Astrocyte of the spinal cord (primary cell): ENCODE data around the gene MBL2.

Source experiments
- DNase-seq: peaks from one replicate; pipeline ENCODE4 v3.0.0; 2011; ENCODE audit warnings: low read depth, low spot score
- H3K4me3 ChIP-seq: 2 replicates; pipeline ENCODE4 v1.5.1; 2011; ENCODE audit warnings: low read depth, mild to moderate bottlenecking, low read length, moderate library complexity
- in situ Hi-C: cut with HindIII; loops from 2 replicates; pipeline ENCODE4 v1.10.0; 2017; ENCODE audit warnings: low sequenced_read_pairs
- TF ChIP-seq, protein P1 (sequence below): IDR thresholded peaks from 2 replicates; pipeline ENCODE4 v1.5.1; 2012; ENCODE audit warnings: low read depth, mild to moderate bottlenecking, low read length, inconsistent platforms

MBL2 gene

DNA sequence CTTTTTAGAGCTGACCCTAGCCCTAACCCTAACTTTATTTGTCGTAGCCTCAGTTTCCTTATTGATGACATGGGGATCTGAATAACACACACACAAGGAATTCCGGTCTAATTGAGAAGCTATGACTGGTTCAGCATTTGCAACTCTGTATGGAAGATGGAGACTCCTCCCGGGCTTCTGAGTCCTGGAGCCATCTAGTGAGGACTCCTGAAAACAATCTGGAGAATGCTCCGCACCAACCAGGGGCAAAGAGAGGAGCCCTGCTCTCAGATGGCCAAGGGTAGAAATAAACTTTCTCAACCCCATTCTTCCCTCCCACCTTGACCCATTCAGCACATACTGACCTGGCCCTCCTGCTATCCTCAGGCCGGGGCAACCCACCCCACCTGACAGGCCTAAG lies 26.4 kb downstream of the MBL2 start:
- in situ Hi-C loops: no loop called here
- H3K4me3 ChIP-seq: no peak overlapping the region
- TF ChIP-seq, protein P1, sequence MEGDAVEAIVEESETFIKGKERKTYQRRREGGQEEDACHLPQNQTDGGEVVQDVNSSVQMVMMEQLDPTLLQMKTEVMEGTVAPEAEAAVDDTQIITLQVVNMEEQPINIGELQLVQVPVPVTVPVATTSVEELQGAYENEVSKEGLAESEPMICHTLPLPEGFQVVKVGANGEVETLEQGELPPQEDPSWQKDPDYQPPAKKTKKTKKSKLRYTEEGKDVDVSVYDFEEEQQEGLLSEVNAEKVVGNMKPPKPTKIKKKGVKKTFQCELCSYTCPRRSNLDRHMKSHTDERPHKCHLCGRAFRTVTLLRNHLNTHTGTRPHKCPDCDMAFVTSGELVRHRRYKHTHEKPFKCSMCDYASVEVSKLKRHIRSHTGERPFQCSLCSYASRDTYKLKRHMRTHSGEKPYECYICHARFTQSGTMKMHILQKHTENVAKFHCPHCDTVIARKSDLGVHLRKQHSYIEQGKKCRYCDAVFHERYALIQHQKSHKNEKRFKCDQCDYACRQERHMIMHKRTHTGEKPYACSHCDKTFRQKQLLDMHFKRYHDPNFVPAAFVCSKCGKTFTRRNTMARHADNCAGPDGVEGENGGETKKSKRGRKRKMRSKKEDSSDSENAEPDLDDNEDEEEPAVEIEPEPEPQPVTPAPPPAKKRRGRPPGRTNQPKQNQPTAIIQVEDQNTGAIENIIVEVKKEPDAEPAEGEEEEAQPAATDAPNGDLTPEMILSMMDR: no peak
- DNase-seq: no peak

DNA sequence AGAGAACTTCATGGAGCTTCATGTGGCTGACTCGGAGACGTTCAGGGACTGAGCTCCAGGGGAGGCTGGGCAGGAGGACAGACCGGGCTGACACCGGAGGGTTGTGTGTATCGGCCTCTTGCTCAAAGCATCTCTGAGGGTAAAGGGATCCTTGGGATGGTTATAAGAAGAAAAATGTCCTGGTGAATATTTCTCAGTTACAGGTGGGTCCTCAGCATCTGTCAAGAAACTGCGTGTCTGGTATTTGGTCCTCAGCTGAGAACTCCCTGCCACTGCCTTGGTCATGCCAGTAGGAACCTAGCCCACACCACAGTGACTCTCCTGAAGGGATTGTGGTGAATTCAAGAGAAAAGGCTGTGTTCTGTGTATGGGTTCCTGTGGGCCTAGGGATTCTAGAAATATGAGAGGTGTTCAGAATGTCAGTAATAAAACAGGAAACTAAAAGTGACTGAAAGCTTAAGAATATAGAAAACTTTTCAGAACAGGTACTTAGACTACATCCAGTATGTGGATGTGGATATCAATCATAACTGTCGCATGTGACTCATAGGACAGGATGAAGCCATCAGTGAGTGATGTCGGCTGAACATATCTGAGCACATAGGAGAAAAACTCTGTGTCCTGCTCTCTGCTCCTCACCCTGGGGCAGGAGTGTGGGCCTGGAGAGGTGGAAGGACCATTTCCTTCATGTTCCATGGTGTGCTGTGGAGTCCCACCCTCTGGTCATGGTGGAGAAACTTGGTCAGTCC lies 28.4 kb downstream of the MBL2 start:
- in situ Hi-C loops: no loop called here
- DNase-seq: no peak
- TF ChIP-seq, protein P1: no peak
- no peak overlapping the region for H3K4me3 ChIP-seq

DNA sequence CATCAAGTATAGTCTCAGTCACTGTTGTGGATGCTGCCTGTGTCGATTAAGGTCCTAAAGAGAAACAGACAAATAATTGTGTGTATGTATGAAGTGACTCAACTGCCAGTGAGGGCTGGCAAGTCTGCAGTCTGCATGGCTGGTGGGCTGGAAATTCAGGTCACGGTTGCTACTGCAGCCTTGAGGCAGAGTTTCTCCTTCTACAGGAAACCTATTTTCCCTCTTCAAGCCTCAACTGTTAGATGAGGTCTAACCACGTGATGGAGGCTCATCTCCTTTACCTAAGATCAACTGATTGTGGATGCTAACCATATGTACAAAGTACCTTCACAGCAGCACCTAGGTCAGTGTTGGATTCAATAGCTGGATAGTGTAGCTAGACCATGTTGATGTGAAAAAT lies 29.9 kb downstream of the MBL2 start:
- H3K4me3 ChIP-seq: no peak overlapping the region
- in situ Hi-C loops: no loop called here
- TF ChIP-seq, protein P1: no peak
- DNase-seq: no peak

DNA sequence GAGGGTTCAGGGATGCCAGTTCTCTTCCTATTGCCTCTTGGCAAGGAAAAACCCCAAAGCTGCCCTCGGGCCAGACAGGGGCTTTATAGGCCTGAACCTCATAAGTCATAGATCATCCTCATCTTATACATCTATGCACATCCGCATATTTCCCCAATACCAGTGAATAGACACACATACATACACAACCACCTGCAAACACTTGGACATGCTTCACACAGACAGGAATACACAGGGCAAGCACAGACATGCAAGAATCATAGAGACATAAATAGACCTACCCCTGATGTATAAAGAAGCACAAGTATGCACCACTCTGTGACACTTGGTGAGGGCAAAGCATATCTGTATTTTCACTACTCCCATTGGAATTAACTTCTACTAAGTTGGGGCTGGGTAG lies 30.7 kb downstream of the MBL2 start:
- in situ Hi-C loops: no loop called here
- no peak overlapping the region for H3K4me3 ChIP-seq
- TF ChIP-seq, protein P1: no peak
- no peak for DNase-seq

DNA sequence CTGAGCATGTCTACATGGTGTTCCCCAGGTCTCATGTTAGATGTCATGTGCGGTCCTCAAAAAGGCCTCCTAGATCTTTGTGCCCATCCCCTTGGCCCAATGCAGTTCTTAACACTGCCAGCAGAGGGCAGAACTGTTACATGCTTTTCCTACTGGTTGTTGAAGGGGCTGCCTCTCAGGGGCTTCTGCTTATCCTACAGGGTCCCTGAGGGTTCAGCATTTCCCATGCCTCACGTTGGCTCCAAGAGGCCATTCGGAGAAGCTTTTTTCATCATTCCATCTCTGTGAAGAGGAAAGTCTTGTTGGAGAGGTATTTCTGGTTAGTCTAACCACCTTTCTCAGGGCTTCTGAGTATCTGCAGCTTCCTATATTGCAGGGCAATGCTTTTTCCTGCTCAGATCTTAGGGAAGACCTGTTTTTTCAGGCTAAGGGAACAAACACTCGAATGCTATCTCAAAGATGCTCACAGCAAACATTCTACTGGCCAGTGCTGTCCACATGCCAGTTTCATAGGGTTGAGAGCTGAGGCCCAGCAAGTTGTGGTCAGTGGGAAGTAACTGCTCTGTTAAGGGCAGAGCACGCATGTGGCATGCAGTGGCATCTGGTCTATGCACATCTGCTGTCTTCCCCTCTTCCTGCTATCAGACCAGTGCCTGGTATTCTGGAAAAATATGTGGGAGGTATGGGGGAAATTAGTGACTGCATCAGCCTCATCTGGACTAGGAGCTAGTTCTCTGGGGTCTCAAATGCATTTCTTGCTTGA lies 31.5 kb downstream of the MBL2 start:
- TF ChIP-seq, protein P1: peak; percentile 85
- no peak overlapping the region for H3K4me3 ChIP-seq
- in situ Hi-C loops: no loop called here
- DNase-seq: peak; percentile 23

DNA sequence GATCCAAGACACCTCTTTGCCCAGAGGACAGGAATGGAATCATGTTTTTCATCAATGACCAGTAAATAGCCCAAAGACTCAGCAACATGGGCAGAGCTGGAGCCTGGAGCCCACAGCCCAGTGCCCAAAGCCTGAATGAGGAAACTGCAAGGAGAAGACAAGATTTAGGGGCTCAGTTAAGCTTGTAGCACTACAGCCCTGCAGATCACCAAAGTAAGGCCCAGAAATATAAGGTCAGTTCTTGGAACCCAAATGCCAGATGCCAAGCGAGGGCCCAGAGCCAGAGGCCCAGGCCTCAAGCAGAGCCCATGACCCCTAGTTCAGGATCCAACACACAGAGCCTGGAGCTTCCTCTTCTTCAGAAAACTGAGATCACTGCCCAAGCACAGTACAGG lies 32.4 kb downstream of the MBL2 start:
- in situ Hi-C loops: no loop called here
- TF ChIP-seq, protein P1: no peak
- DNase-seq: no peak
- no peak overlapping the region for H3K4me3 ChIP-seq
